HepG2 (cell line): Measurements from ENCODE around the gene CPLX1. TPM values are rescaled to one million over a fixed set of nuclear protein-coding genes. Genes with fewer than 3 reads are reported as not detected.
A peak's percentile ranks its signal among the peaks of the same experiment; 100 is the strongest.

Experiments used
- ATAC-seq: fragments of 200-7000 bp; cut with Tn5 transposase; 3 replicates; pipeline ENCODE4 v1.9.1; 2020; ENCODE audit warnings: mild to moderate bottlenecking, moderate library complexity
- BruUV-seq: library from RNA; stranded (reverse); fragments of 400-500 nt; replicated peaks from 2 replicates; lab custom pipeline; 2021; lab: Mats Ljungman, UMichigan
- CTCF ChIA-PET: fragments of 300-600 bp; formaldehyde crosslinking; extraction: SDS; loops from one replicate; lab custom pipeline; 2021; ENCODE audit warnings: low total read pairs, inconsistent platforms, low intra/inter-chr PET ratio; lab: Yijun Ruan, JAX
- POLR2A ChIA-PET: fragments of 350-600 bp; sonication (Branson Sonifier 250); formaldehyde crosslinking; loops from one replicate; lab custom pipeline; 2020; ENCODE audit warnings: antibody characterized with exemption, inconsistent platforms; lab: Yijun Ruan, JAX
- DNase-seq: peaks from one replicate; pipeline ENCODE4 v3.0.0-alpha.2; 2015; ENCODE audit warnings: low spot score
- FAIRE-seq: peaks from 3 replicates; lab custom pipeline; 2011; peaks lifted over from hg19 to GRCh38; lab: Jason Lieb, UNC
- H2AFZ ChIP-seq: one replicate; pipeline ENCODE4 v1.6.1; 2011; ENCODE audit warnings: low read length, inconsistent platforms
- H3K27ac ChIP-seq: fragments of 300-600 bp; 3 replicates; pipeline ENCODE4 v1.8.0; 2011; ENCODE audit warnings: mixed run types, mild to moderate bottlenecking, mixed read lengths, low read length, inconsistent platforms; ENCODE audit not compliant: insufficient read depth; ENCODE audit errors: extremely low read length
- H3K27me3 ChIP-seq, 2 experiments: fragments of 200-600 bp in 1 of 2; 2 replicates in 1 of 2; 3 replicates in 1 of 2; pipeline versions ENCODE4 v1.6.0 to v1.8.0; 2011; ENCODE audit warnings: low read length in 2 of 2, mild to moderate bottlenecking in 2 of 2, moderate library complexity in 2 of 2, inconsistent platforms in 1 of 2; ENCODE audit not compliant: insufficient read depth in 2 of 2, control insufficient read depth in 1 of 2
- H3K36me3 ChIP-seq, 2 experiments: fragments of 200-600 bp in 1 of 2; replicated peaks in 1 of 2; 2 replicates in 1 of 2; 3 replicates in 1 of 2; pipeline versions ENCODE4 v1.5.1 to v1.8.0; 2011; ENCODE audit warnings: low read length in 2 of 2, inconsistent platforms in 1 of 2; ENCODE audit not compliant: insufficient read depth in 2 of 2, control insufficient read depth in 1 of 2
- H3K4me1 ChIP-seq: 2 replicates; pipeline ENCODE4 v1.5.1; 2012; ENCODE audit warnings: low read length, inconsistent platforms; ENCODE audit not compliant: insufficient read depth
- H3K4me2 ChIP-seq: 2 replicates; pipeline ENCODE4 v1.6.0; 2011; ENCODE audit warnings: low read depth, low read length, inconsistent platforms
- H3K4me3 ChIP-seq, 3 experiments: fragments of 200-600 bp in 1 of 3; sonication (generic), shearing (Covaris generic) in 1 of 3; replicated peaks in 1 of 3; 2 replicates each; pipeline ENCODE4 v1.5.1; 2011 to 2016; ENCODE audit warnings: low read length in 3 of 3, inconsistent platforms in 2 of 3, low read depth in 2 of 3, mild to moderate bottlenecking in 2 of 3, control low read depth in 1 of 3, mixed read lengths in 1 of 3; ENCODE audit not compliant: insufficient read depth in 1 of 3
- H3K79me2 ChIP-seq: one replicate; pipeline ENCODE4 v1.6.1; 2011; ENCODE audit warnings: low read length, inconsistent platforms; ENCODE audit not compliant: insufficient read depth
- H3K9ac ChIP-seq: 2 replicates; pipeline ENCODE4 v1.6.0; 2011; ENCODE audit warnings: mild to moderate bottlenecking, low read depth, low read length, inconsistent platforms; ENCODE audit not compliant: insufficient read depth
- H3K9me3 ChIP-seq: 2 replicates; pipeline ENCODE4 v1.5.1; 2012; ENCODE audit warnings: mild to moderate bottlenecking, low read length
- H4K20me1 ChIP-seq: 2 replicates; pipeline ENCODE4 v1.6.0; 2011; ENCODE audit warnings: inconsistent platforms, mild to moderate bottlenecking, low read length, moderate library complexity; ENCODE audit not compliant: insufficient read depth
- ARHGAP35 ChIP-seq: sonication (generic); formaldehyde crosslinking; IDR thresholded peaks from 2 replicates; pipeline ENCODE4 v1.9.0; 2022; ENCODE audit warnings: mild to moderate bottlenecking, inconsistent platforms, moderate library complexity, missing genetic modification reagents, borderline replicate concordance
- MTF1 ChIP-seq: sonication (generic); formaldehyde crosslinking; IDR thresholded peaks from 2 replicates; pipeline ENCODE4 v1.5.0; 2020; ENCODE audit warnings: missing genetic modification reagents
- SSRP1 ChIP-seq: IDR thresholded peaks from 2 replicates; pipeline ENCODE4 v1.6.1; 2016; ENCODE audit warnings: control low read depth
- TEAD2 ChIP-seq: sonication (generic); formaldehyde crosslinking; IDR thresholded peaks from 2 replicates; pipeline ENCODE4 v1.9.0; 2021; ENCODE audit warnings: missing genetic modification reagents
- ZNF33B ChIP-seq: sonication (generic); formaldehyde crosslinking; IDR thresholded peaks from 2 replicates; pipeline ENCODE4 v1.5.1; 2020; ENCODE audit warnings: mild to moderate bottlenecking, missing genetic modification reagents
- ZNF83 ChIP-seq: sonication (generic); formaldehyde crosslinking; IDR thresholded peaks from 2 replicates; pipeline ENCODE4 v1.4.0; 2020; ENCODE audit warnings: missing genetic modification reagents, mild to moderate bottlenecking, borderline replicate concordance
- WGBS: methylation state at CpG from one replicate; pipeline ENCODE4 v1.1.6; 2017; ENCODE audit warnings: low lambda C conversion rate; 5-methylcytosine and 5-hydroxymethylcytosine counted together
- in situ Hi-C: cut with HindIII; loops from 2 replicates; pipeline ENCODE4 v1.10.0; 2017; ENCODE audit warnings: low pct_unique_long_range_greater_than_20kb; ENCODE audit not compliant: extremely low pct_ligation_motif_present
- intact Hi-C: fragments of 100-400 bp; cut with micrococcal nuclease; formaldehyde crosslinking; loops from one replicate; pipeline ENCODE4 v1.10.0; 2022; ENCODE audit not compliant: unreplicated experiment
- polyA plus RNA-seq, 8 experiments: library from polyadenylated mRNA; depleted of rRNA in 3 of 8; stranded (reverse) in 7 of 8; unstranded in 1 of 8; fragments of >200 nt; fragmentation: Illumina TruSeq in 4 of 8; extraction: Trizol in 4 of 8; gene quantifications; 2 replicates each; pipeline versions ENCODE4 v1.2.1 to v1.2.3, GENCODE V29; 2011 to 2016; ENCODE audit warnings: low read depth in 4 of 8, missing spikeins in 1 of 8, mixed read lengths in 1 of 8; ENCODE audit not compliant: insufficient read depth in 1 of 8
- total RNA-seq, 5 experiments: library from RNA; depleted of rRNA; stranded (reverse); fragments of >200 nt; fragmentation: Illumina TruSeq; extraction: Trizol; gene quantifications; 2 replicates each; pipeline ENCODE4 v1.2.3, GENCODE V29; 2016; ENCODE audit warnings: low read depth in 1 of 5
- TF ChIP-seq, protein P1 (sequence below): sonication (generic); formaldehyde crosslinking; IDR thresholded peaks from 2 replicates; pipeline ENCODE4 v1.4.0; 2020; ENCODE audit warnings: missing genetic modification reagents
- TF ChIP-seq, protein P2 (sequence below): sonication (generic); formaldehyde crosslinking; IDR thresholded peaks from 2 replicates; pipeline ENCODE4 v1.5.1; 2020; ENCODE audit warnings: missing genetic modification reagents, mild to moderate bottlenecking, borderline replicate concordance
- TF ChIP-seq, protein P3 (sequence below): sonication (generic); formaldehyde crosslinking; IDR thresholded peaks from 2 replicates; pipeline ENCODE4 v1.5.0; 2020; ENCODE audit warnings: mild to moderate bottlenecking, missing genetic modification reagents

The CPLX1 gene
- total and polyA plus RNA-seq, 2 of the 13 experiments (the other 11 are each of a cell fraction or from before 2014, with no cell fraction given) = 0.18 TPM

DNA sequence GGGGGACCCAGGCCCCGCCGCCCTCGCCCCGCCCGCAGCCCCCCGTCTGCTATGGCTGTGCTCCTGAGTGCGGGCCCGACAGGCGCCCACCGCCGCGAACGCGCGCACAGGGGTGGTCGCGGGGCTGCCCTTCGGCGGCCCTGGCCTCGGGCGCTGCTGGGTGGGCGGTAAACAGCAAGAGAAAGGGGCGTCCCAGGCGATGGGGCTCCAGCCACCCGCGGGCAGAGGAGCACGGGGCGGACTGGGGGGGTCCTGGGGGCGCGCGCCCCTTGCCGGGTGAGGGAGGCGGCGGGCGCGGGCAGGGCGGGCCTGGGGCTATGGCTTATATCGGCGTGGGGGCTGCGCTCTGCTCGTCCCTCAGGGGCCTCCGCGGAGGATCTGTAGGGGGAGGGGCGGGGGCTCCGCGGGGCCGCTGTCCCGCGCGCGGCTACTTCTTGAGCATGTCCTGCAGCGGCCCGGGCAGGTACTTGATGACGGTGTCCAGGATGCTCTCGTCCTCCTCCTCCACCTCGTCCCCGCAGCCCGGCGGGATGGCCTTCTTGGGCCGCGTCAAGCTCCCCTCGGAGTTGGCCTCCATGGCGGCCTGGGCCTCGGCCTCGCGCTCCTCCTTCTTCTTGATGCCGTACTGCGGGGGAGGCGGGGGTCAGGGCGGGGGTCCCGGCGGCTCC, 39.7 kb downstream of the CPLX1 start:
- H2AFZ ChIP-seq = no peak overlapping the region
- ChIA-PET POLR2A (no interaction called here), CTCF (no interaction called here)
- WGBS = 96% methylated on average over 26 of the region's 72 CpGs
- H3K9me3 ChIP-seq = no peaks in the 10 kb centered on the region
- TF ChIP-seq, protein P1, sequence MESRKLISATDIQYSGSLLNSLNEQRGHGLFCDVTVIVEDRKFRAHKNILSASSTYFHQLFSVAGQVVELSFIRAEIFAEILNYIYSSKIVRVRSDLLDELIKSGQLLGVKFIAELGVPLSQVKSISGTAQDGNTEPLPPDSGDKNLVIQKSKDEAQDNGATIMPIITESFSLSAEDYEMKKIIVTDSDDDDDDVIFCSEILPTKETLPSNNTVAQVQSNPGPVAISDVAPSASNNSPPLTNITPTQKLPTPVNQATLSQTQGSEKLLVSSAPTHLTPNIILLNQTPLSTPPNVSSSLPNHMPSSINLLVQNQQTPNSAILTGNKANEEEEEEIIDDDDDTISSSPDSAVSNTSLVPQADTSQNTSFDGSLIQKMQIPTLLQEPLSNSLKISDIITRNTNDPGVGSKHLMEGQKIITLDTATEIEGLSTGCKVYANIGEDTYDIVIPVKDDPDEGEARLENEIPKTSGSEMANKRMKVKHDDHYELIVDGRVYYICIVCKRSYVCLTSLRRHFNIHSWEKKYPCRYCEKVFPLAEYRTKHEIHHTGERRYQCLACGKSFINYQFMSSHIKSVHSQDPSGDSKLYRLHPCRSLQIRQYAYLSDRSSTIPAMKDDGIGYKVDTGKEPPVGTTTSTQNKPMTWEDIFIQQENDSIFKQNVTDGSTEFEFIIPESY (CRISPR knock-in tag) = peak; percentile 34; the same call in 1 of the 2 replicates
- TF ChIP-seq TEAD2 (CRISPR knock-in tag) (no peak), MTF1 (CRISPR knock-in tag) (no peak), SSRP1 (CRISPR knock-in tag) (no peak), ZNF33B (no peak), ARHGAP35 (no peak), ZNF83 (CRISPR knock-in tag) (no peak)
- TF ChIP-seq, protein P2, sequence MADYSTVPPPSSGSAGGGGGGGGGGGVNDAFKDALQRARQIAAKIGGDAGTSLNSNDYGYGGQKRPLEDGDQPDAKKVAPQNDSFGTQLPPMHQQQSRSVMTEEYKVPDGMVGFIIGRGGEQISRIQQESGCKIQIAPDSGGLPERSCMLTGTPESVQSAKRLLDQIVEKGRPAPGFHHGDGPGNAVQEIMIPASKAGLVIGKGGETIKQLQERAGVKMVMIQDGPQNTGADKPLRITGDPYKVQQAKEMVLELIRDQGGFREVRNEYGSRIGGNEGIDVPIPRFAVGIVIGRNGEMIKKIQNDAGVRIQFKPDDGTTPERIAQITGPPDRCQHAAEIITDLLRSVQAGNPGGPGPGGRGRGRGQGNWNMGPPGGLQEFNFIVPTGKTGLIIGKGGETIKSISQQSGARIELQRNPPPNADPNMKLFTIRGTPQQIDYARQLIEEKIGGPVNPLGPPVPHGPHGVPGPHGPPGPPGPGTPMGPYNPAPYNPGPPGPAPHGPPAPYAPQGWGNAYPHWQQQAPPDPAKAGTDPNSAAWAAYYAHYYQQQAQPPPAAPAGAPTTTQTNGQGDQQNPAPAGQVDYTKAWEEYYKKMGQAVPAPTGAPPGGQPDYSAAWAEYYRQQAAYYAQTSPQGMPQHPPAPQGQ (CRISPR knock-in tag) = no peak
- TF ChIP-seq, protein P3, sequence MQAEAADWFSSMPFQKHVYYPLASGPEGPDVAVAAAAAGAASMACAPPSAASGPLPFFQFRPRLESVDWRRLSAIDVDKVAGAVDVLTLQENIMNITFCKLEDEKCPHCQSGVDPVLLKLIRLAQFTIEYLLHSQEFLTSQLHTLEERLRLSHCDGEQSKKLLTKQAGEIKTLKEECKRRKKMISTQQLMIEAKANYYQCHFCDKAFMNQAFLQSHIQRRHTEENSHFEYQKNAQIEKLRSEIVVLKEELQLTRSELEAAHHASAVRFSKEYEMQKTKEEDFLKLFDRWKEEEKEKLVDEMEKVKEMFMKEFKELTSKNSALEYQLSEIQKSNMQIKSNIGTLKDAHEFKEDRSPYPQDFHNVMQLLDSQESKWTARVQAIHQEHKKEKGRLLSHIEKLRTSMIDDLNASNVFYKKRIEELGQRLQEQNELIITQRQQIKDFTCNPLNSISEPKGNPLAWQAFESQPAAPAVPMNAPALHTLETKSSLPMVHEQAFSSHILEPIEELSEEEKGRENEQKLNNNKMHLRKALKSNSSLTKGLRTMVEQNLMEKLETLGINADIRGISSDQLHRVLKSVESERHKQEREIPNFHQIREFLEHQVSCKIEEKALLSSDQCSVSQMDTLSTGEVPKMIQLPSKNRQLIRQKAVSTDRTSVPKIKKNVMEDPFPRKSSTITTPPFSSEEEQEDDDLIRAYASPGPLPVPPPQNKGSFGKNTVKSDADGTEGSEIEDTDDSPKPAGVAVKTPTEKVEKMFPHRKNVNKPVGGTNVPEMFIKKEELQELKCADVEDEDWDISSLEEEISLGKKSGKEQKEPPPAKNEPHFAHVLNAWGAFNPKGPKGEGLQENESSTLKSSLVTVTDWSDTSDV (CRISPR knock-in tag) = no peak
- no peaks in the 10 kb centered on the region for H3K36me3 ChIP-seq
- H3K4me1 ChIP-seq = peaks cover 47% of the 10 kb centered on the region
- no peak overlapping the region for H3K4me3 ChIP-seq
- H3K4me2 ChIP-seq = no peak overlapping the region
- no peak overlapping the region for H3K27ac ChIP-seq
- peaks cover 4 to 37% of the 10 kb centered on the region in 2 experiments; a peak in 3 of 5 replicates for H3K27me3 ChIP-seq
- in situ Hi-C loops (no loop called here), intact Hi-C loops (no loop called here)
- DNase-seq (no peak), FAIRE-seq (no peak), ATAC-seq (no peak)
- H3K79me2 ChIP-seq = peaks cover 4% of the 10 kb centered on the region
- BruUV-seq = no TSS peak
- H3K9ac ChIP-seq = no peak overlapping the region
- H4K20me1 ChIP-seq = no peaks in the 10 kb centered on the region
